Measurements from ENCODE around the gene CAMSAP3. TPM values are rescaled to one million over a fixed set of nuclear protein-coding genes. Genes with fewer than 3 reads are reported as not detected.
A peak's percentile ranks its signal among the peaks of the same experiment; 100 is the strongest.

CAMSAP3 gene
- total RNA-seq, 1 donor from 2014 or later = not detected

DNA sequence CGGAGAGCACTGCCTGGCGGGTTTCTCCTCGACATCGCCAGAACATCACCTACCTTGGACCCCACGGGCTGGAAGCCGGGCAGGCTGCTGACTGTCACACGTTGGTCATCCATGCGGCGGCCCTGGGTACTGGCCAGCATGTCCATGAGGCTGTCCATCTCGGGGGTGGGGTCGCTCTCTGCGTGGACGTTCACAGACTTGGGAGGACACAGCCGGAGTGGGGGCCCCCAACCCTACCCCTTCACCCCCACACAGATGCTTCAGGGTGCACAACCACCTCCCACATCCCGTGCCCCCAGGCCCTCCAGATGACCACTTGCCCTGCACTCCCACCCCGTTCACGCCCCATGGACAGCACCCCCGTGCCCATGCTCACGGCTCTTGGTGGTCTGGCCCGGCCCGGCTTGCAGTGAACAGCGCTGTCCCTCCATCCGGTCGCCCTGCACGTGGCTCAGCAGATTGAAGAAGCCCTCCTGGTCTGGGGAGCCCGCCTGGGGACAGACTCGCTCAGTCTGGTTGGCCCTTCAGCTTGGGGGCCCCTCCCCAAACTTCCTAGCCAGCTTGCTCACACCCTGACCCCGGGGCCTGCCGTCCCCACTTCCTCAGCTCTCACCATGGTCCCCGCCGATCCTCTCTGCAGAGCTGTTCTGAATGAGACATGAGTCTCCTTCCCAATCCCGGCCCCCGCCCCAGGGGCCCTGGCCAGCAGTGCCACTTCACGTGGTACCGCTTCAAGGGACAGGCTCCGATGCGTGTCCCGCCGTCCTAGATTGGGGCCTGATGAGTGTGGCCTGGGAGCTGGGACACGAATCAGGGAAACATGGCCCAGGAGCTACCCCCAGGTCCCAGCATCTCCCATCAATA, 36.9 kb downstream of the CAMSAP3 start:
- no peak for DNase-seq (ENCODE audit: low read depth in 2 of 2)

DNA sequence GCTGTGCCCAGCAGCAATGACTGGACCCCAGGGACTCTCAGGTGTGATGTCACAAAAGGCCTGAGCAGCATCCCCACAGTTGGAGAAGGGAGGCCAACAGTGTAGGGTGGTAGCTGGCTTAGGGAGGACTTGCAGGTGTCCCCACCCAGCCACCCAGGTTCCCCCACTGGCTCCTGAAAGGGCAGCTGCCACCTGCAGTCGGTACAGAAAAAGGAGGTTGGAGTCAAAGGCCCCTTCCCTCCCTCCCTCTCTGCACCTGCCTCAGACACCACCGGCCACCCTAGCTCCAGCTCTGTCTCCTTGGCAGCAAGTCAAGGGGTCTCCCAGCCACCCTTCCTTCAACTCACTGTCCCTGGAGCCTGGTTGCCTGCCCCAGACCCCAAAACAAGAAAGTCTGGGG, 38.0 kb downstream of the CAMSAP3 start, which contains the start of gene PCP2:
TSS of gene PCP2 (minus strand) at position 22 of the 400 bp plus-strand sequence. CDS start 262 bp downstream, outside the sequence.
- no peak for DNase-seq (ENCODE audit: low read depth in 2 of 2)

DNA sequence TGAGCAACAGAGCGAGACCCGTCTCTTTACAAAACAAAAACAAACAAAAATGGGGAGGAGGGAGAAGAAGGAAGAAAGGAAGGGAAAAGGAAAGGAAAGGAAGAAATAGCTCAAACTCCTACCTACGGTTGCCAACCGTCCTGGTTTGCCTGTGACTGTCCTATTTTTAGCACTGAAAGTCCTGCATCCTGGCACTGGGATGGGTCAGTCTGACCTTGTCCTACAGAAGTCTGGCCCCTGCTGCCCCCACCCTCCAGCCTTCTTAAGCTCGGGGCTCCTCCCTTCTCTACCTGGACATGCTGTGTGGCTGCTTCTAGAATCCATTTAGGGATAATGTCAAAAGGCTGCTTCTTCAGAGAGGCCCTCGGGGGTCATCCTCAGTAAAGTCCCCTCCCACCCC, 40.0 kb downstream of the CAMSAP3 start:
- no peak for DNase-seq (ENCODE audit: low read depth in 2 of 2)

DNA sequence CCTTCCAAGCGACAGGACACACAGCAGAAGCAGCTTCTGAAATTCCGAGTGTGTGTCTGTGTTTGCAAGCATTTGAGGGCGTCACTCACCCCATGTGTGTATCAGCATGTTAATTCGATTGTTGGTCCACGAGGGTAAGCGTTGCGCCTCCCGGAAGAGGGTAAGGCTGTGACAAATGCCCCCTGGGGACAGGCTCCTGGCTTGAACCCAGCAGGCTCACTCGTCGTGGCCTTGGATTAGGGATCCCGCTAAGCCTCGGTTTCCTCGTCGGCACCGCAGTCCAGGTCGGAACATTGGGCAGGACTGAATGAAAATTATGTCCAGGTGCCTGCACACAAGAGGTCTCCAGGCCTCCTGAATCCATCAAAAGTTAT, 40.6 kb downstream of the CAMSAP3 start:
- DNase-seq (ENCODE audit: low read depth in 2 of 2) = no peak

DNA sequence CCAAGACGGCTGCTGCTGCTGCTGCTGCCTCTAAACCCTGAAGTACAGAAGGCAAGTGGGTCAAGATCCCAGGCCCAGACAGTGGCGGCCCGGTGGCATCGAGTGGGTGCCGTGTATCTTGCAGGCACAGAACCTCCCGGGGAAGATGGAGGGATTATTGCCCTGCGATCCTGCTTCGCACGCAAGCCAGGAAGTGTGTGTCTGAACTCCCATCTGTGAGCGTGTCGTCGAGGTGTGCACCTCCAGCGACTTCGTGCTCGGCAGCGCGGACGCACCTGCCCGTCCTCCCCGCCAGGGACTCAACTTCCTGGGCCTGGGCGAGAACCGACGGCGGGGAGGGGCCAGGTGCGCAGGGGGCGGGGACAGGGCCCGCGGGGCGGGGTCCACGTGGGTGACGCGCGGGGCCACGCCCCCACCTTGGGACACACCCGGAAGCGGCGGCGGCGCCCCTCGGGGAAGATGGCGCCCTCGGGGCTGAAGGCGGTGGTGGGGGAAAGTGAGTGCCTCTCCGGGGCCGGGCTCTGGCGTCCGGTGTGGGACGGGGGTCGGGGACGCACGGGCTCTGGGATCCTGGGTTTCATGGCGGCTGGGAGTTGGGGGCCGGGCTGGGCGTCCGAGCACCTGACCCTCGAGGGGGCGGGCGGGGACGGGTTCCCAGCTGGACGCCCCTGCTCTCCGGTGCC, 41.2 kb downstream of the CAMSAP3 start, which contains the start of gene STXBP2:
TSS of gene STXBP2 (plus strand) at position 420 of the 683 bp plus-strand sequence. CDS start at position 460, 40 bp downstream.
- DNase-seq (ENCODE audit: low read depth in 2 of 2) = peak; percentile 23 to 35

DNA sequence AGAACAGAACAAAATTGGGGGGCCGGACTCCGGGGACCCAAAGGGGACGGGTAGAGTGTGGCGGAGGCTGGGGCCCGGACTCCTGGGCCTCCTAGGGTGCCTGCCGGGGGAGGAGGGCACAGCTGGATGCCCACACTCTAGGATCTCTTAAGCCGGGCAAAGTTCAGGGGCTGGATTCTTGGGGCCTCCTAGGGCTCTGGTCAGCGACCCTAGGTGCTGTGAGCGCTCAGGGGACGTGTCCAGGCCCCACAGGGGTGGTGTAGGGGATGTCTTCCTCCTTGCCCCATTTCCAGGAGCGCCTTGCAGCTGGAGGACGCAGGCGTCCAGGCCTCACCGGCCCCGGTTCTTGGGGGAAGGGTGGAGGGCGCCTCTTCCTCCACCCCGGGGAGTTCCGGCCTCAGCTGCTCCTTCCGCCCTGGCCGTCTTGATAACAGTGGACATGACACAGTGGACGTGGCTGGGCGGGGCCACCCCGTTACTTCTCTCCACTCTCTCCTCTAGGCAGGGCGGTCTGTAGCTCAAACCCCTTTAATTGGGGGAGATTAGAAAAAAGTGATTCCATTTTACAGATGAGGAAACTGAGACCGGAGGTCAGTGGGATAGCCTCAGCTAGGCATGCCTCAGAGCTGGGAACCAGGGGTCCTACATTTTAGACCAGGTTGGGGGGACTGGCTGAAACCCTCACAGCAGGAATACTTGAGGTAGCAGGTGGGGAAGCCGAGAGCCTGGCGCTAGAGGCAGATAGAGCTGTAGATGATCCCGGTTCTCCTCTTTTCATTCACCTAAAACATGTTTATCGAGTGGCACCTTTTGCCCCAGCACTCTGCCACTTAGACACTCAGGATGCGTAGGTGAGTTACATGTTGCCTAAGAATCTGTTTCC, 42.0 kb downstream of the CAMSAP3 start:
- DNase-seq (ENCODE audit: low read depth in 2 of 2) = no peak

DNA sequence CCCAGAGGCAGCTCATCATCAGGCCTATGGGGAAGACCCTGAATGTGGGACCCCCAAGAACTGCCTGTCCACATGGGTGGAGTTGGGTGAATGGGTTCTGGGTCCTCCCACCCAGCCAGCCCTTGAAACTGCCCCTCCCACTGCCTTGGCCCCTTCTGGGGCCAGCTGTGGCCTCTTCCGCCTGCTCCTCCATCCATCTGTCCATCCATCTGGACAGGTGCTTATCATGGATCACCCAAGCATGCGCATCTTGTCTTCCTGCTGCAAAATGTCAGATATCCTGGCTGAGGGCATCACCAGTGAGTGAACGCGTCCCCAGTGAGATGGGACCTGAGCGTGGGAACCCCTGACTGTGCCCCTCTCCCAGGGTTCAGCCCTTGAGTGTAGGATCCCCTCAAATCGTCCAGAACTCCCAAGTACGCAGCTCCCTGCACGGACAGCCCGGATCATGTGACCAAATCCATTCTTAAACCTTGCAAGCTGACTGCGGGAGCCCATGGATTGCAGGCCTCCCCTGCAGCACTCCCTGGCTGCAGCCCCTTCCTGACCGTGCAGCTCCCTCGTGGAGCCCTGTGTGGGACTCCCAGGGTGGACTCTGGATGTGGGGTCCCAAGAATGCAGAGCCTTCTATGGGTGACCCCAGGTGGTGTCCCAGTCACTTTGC, 43.3 kb downstream of the CAMSAP3 start:
- DNase-seq (ENCODE audit: low read depth in 2 of 2) = no peak

DNA sequence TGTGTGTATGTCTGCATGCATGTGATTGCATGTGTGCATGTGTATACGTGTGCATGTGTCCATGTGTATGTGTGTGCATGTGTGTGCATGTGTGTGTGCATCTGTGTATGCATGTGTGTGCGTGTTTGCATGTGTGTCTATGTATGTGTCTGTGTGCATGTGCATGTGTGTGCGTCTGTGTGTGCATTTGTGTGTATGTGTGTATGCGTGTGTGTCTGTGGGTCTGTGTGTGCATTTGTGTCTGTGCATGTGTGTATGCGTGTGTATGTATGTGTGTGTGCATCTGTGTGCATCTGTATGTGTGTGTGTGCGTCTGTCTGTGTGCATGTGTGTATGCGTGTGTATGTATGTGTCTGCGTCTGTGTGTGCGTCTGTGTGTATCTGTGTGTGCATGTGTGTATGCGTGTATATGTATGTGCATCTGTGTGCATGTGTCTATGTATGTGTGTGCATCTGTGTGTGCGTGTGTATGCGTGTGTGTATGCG, 44.2 kb downstream of the CAMSAP3 start:
- DNase-seq (ENCODE audit: low read depth in 2 of 2) = no peak

DNA sequence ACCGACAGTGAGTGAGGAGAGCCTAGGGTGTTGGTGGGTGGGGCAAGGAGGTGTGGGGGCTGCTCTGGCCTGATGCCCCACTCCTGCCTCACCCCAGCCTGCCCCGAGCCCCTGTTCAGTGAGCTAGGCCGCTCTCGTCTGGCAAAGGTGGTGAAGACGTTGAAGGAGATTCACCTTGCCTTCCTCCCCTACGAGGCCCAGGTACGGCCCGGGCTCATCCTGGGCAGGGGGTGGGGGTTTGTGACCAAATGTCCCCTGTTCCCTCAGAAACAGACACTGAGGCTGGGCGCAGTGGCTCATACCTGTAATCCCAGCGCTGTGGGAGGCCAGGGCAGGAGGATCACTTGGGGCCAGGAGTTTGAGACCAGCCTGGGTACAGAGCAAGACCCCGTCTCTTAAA, 45.1 kb downstream of the CAMSAP3 start:
- no peak for DNase-seq (ENCODE audit: low read depth in 2 of 2)

DNA sequence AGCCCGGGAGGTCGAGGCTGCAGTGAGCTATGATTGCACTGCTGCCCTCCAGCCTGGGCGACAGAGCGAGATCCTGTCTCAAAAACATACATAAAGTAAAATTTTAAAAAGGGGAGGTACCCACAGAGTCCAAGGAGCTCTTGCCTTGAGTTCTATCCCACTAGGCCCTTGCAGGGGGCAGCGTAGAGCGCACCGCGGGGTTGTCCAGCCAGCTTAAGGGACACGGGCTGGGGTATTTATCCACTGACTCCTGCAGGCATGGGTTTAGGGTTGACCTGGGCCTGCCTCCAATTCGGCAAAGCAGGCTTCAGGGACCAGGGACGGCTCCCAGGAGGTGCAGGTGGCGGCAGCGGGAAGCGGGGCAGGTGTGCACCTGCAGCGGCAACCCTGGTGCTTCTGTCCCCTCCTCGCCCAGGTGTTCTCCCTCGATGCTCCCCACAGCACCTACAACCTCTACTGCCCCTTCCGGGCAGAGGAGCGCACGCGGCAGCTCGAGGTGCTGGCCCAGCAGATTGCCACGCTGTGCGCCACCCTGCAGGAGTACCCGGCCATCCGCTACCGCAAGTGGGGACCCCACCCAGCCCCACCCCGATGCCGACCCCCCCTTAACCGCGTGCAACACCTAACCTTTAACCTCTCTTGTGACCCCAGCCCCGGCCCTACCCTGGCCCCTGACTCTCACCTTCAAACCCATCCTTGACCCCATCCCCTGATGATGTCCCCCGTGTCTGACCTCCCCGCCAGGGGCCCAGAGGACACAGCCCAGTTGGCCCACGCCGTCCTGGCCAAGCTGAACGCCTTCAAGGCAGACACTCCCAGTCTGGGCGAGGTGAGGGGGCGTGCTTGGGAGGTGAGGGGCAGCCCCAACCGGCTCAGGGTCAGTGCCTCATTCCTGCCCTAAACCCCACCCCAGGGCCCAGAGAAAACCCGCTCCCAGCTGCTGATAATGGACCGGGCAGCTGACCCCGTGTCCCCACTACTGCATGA, 45.9 kb downstream of the CAMSAP3 start:
- no peak for DNase-seq (ENCODE audit: low read depth in 2 of 2)

DNA sequence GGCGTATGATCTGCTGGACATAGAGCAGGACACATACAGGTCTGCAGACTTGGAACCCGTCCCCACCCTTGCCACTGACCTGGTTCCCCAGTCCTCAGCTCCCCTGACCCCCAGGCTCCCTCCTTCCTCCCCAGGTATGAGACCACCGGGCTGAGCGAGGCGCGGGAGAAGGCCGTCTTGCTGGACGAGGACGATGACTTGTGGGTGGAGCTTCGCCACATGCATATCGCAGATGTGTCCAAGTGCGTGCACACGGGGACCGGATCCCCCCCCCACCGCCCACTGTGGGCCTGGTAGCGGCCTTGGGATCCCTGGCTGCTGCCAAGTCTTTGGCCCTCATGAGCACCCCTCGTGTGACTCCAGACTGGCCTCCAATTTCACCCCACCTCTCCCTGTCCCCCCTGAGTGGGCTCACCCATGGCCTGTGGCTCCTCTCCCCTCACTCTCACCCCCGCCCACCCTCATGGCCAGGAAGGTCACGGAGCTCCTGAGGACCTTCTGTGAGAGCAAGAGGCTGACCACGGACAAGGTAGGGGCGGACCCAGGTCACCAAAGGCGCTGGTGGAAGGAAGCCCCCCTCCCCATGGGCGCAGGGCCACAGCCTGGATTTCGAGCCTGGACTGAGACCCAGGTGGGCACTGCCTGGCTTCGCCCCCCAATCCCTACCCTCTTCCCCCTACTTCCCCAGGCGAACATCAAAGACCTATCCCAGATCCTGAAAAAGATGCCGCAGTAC, 46.8 kb downstream of the CAMSAP3 start:
- no peak for DNase-seq (ENCODE audit: low read depth in 2 of 2)

DNA sequence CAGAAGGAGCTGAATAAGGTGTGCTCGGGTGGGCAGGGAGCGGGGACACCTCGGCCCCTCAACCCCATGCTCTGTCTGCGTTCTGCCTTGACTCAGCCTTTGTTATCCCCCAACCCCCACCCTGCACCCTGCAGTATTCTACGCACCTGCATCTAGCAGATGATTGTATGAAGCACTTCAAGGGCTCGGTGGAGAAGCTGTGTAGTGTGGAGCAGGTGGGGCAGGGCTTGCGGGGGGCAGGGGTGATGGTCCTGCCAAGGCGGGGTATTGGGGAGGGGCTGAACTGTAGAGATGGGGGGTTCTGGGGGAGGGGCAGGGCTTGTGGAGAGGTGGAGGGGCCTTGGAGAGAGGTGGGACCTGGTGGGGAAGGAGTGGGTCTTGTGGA, 47.4 kb downstream of the CAMSAP3 start:
- DNase-seq (ENCODE audit: low read depth in 2 of 2) = no peak

DNA sequence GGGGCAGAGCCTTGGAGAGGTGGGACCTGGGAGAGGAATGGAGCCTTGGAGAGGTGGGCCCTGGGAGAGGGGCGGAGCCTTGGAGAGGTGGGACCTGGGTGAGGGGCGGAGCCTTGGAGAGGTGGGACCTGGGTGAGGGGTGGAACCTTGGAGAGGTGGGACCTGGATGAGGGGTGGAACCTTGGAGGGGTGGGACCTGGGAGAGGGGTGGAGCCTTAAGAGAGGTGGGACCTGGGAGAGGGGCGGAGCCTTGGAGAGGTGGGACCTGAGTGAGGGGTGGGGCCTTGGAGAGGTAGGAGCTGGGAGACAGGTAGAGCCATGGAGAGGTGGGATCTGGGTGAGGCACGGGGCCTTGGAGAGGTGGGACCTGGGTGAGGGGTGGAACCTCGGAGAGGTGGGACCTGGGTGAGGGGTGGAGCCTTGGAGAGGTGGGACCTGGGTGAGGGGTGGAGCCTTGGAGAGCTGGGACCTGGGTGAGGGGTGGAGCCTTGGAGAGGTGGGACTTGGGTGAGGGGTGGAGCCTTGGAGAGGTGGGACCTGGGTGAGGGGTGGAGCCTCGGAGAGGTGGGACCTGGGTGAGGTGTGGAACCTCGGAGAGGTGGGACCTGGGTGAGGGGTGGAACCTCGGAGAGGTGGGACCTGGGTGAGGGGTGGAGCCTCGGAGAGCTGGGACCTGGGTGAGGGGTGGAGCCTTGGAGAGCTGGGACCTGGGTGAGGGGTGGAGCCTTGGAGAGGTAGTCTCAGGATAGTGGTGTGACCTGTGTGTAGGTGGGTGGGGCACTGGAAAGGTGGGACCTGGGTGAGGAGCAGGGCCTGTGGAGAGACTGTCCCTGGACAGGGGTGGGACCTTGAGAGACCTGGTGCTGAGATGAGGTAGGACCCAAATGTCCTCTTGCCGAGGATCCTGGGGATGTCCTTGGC, 48.2 kb downstream of the CAMSAP3 start:
- peak; percentile 11 to 29 for DNase-seq (ENCODE audit: low read depth in 2 of 2)

DNA sequence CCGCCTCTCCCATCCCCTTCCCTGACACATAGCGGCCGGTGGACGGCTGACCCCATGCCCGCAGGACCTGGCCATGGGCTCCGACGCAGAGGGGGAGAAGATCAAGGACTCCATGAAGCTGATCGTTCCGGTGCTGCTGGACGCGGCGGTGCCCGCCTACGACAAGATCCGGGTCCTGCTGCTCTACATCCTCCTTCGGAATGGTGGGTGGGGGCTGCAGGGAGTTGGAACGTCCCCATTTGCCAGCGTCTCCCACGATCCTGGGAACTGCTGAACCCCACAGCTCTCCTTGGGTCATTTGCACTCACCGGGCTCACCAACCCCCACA, 48.9 kb downstream of the CAMSAP3 start:
- no peak for DNase-seq (ENCODE audit: low read depth in 2 of 2)

DNA sequence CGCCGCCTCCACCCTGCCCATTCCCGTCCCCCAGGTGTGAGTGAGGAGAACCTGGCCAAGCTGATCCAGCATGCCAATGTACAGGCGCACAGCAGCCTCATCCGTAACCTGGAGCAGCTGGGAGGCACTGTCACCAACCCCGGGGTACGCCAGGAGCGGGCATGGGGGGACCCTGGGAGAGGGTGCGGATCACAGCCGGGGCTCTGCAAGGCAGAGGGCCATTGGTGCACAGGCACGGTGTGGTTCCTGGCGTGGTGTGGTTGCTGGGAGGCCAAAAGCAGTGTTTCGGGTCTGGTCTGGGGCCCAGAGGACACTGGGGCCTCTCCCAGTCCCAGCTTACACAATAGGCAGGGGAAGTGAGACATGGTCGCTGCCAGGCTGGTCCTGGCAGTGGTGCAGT, 49.5 kb downstream of the CAMSAP3 start:
- no peak for DNase-seq (ENCODE audit: low read depth in 2 of 2)

DNA sequence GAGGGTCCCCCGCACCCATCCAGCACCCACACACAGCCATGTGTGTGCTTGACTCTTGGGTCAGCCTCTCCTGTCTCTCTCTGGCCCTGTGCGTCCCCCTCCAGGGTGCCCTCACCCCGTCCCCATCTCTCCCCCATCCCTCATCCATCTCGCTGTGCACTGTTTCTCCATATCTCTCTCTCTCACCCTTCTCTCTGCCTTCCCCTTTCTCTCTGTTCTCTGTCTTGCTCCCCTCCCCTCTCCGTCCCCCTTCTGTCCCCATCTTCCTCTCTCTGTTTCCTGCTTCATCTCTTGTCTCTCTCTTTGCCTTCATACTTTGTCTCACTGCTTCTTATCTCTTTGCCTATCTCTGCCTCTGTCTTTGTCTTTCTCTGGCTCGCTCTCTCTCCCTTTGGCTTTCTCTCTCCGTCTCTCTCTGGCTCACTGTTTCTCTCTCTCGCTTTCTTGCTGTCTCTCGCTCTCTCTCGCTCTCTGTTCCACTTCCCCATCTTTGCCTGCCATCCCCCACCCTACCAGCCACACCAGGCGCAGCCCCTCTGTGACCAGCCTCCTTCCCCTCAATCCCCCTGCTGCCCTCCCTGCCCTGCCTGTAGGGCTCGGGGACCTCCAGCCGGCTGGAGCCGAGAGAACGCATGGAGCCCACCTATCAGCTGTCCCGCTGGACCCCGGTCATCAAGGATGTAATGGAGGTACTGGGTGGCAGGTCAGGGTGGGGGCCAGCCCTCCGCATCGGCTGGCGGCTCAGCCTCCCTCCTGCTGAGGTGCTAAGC, 50.2 kb downstream of the CAMSAP3 start:
- no peak for DNase-seq (ENCODE audit: low read depth in 2 of 2)

DNA sequence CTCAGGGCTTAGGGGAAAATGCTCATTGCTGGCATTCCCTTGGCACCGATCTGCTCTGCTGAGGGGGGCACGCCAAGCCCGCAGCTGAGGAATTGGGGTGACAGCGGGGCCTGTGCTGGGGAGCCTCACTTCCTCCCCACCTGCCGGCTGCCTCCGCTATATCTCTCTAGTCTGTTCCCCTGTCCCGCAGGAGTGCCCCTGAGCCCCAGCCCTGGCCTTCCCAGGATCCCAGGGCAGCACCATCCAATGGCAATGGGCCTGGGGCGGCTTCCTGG, 50.7 kb downstream of the CAMSAP3 start:
- no peak for DNase-seq (ENCODE audit: low read depth in 2 of 2)

DNA sequence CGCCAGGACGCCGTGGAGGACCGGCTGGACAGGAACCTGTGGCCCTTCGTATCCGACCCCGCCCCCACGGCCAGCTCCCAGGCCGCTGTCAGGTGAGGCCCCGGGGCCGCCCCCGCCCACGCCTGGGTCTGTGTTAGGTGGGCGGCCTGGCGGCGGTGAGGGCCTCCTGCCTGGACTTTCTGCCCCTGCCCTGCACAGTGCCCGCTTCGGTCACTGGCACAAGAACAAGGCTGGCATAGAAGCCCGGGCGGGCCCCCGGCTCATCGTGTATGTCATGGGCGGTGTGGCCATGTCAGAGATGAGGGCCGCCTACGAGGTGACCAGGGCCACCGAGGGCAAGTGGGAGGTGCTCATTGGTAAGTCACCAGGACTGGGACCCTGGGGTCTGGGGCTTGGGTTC, 51.5 kb downstream of the CAMSAP3 start:
- DNase-seq (ENCODE audit: low read depth in 2 of 2) = no peak
